HG02759 (cell line): ENCODE data around the gene ST7.
"Not testable (repeated sequence)": the region's sequence is repeated elsewhere in the genome, so short reads cannot be mapped to it uniquely, and the experiment has no call there.

Experiments
- ATAC-seq: cut with Tn5 transposase; IDR thresholded peaks from one replicate; pipeline ENCODE4 v1.9.1; 2021; ENCODE audit warnings: mild to moderate bottlenecking, moderate library complexity; ENCODE audit not compliant: unreplicated experiment

Gene ST7, protein sequence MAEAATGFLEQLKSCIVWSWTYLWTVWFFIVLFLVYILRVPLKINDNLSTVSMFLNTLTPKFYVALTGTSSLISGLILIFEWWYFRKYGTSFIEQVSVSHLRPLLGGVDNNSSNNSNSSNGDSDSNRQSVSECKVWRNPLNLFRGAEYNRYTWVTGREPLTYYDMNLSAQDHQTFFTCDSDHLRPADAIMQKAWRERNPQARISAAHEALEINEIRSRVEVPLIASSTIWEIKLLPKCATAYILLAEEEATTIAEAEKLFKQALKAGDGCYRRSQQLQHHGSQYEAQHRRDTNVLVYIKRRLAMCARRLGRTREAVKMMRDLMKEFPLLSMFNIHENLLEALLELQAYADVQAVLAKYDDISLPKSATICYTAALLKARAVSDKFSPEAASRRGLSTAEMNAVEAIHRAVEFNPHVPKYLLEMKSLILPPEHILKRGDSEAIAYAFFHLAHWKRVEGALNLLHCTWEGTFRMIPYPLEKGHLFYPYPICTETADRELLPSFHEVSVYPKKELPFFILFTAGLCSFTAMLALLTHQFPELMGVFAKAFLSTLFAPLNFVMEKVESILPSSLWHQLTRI

DNA sequence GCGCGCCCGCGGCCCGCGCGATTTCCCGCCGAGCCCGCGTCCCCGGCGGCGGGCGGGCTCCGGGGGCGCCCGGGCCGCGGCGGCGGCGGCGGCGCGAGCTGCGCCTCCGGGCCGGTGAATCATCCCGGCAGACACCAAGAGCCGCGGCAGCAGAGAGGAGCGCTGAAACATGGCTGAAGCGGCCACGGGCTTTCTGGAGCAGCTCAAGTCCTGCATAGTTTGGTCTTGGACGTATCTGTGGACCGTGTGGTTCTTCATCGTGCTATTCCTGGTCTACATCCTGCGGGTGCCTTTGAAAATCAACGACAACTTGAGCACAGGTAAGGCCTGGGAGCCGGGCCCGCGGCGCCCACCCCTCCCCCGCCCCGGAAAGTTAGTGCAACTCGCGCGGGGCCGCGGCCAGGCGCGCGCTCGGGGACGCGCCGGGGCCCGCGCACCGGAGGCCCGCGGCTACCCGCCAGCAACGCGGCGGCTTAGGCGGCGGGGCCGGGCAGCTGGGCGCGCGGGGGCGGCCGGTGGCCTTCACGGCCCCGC lies at the start of gene ST7:
ST7 (plus strand) TSS at position 130 of the 534 bp plus-strand sequence; CDS start at position 170, 40 bp downstream.
- ATAC-seq = peak; percentile 52

DNA sequence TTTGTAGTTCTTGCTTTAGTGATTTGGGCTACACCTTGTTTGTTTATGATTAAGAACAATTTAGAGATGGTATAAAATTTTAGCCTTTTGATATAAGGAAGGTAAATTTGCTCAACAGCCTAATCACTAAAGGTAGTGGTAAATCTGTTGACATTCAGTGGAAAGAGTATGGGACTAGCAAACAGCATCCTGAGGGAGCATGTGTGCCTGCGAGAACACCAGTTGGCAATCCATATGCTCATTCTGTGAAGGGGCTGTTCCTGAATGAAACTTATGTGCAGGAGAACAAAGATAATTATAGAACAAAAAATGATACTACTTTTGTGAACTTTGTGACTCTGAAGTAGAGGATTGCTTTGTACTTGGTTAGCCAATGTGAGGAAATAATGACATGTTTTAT lies 46.9 kb upstream of the ST7 start:
- ATAC-seq = no peak

DNA sequence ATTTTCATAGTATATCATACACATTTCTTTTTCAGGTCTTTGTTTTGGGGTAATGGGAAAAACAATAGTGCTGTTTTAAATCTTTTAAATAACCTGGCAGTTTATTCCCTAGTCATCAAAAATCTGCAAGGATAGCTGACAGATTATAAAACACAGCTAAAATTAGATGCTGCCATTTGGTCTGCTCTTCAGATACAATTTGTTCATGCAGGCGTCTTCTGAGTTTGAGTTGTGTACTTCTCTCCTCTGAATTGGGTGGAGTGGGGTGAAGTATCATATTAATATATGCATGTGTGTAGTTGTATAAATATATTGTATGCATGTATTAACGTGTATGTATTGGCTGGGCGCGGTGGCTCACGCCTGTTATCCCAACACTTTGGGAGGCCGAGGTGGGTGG lies 42.9 kb upstream of the ST7 start:
- ATAC-seq = no peak

DNA sequence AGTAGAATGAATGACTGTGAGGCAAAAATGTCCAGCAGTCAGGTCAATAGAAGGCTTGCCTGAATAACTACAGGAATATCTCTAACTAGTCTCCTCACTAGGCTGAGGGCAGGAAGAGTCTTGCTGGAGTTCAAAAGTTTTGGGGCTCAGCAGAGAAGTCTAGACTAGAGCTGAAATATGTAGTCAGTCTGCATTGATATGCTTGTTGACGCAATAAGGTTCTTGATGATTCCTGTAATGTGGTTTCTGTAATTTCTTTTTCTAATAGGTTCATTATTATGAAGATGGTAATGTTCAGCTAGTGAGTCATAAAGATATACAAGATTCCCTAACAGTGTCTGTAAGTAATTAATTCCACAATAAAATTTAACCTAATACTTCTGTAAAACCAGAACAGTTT lies 41.5 kb upstream of the ST7 start:
- no peak for ATAC-seq

DNA sequence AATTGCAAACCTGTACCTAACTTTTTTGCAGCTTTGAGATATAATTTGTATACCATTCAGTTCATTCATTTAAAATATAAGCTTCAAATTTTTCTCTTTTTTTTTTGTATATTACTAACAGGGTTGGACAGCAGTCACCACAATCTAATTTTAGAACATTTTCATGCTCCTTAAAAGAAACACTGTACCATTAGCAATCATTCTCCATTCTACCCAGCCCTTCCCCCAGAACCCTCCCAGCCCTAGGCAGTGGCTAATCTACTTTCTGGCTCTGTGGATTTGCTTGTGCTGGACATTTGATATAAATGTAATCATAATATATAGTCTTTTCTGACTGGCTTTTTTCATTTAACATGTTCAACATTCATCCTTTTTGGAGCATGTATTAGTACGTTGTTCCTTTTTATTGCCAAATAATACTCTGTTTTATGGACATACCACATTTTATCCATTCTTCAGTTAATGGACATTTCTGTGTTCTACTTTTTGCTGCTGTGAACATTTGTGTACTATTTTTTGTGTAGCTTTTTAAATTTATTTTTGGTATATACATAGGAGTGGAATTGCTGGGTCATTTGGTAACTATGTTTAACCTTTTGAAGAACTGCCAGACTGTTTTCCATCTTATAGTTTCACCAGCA lies 40.9 kb upstream of the ST7 start:
- no peak for ATAC-seq

DNA sequence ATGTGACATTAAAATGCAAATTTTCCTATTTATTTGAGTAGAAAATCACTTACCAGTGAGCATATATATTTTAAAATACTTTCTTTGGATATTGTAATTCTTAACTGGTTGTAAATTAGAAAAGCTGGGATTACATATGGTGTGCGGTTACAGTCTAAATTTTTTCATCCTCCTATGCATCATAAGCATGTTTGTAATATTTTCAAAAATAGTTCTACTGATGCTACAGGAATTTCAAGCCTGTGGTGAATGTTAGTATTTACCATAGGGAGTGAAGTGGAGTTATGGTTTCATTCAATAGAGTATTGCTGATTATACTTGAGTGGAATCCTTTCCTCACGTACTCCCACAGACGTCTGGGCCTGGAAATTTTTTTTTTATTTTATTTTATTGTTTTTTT lies 34.6 kb upstream of the ST7 start:
- ATAC-seq = no peak

DNA sequence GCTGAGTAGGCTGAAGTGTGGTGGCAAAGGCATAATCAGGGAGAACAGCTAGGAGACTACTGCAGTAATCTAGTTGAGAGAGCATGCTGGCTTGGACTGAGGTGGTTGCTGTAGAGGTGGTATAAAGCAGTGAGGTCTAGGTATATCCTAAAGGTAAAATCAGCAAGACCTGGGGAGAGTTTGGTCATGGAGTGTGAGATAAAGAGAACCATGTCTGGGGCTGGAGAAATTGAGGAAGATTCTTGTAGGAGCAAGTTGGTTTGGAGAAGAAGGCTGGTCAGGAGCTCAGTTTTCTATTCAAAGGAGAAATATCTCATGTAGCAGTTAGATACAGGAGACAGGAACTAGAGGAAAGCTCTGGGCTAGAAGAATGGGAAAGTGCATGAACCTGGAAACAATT lies 32.9 kb upstream of the ST7 start:
- no peak for ATAC-seq

DNA sequence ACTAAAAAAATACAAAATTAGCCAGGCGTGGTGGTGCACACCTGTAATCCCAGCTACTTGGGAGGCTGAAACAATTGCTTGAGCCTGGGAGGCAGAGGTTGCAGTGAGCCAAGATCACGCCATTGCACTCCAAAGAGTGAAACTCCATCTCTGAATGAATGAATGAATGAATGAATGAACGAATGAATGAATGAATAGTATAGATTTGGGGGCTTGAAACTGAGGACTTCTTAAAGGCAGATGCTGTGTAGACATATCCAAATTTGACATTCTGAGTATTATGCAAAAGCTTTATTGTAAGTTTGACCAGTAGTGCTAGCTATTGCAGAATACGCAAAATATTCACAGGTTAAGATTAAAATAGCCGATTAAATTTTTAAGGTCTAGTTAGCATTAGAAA lies 30.8 kb upstream of the ST7 start:
- ATAC-seq = no peak

DNA sequence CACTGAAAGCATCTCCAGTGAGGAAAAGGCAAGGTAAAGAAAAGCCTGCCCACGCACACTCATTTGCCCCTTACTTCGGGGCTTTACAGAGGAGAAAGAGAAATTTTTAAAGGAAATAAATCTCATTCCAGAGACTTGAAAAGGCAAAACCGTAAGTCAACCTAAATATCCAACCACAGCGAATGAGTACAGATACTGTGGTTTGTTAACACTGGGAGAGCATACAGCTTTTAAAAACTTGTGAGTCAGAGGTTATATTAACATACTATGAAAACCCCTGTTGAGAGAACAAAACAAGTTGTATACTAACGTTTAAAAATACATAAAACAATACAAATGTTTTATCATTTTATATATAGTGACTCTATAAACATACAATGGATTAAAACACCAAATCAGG lies 28.6 kb upstream of the ST7 start:
- no peak for ATAC-seq

DNA sequence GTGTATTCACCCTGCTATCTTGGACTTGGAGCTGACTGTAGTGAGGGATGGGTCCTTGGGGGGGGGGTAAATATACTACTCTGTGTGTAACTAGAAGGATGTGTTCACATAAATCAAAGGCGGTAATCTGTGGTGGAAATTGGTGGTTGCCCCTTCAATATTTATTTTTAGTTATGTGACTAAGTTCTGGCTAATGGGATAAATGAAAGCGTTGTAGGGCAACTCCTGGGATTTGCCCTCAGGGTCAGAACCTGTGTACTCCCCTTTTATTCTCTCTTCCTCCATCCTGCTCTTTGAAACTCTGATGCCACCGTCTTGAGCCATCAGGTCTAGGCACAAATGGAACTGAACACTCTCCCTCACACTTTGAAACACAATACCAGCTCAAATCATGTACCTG lies 24.3 kb upstream of the ST7 start:
- no peak for ATAC-seq

DNA sequence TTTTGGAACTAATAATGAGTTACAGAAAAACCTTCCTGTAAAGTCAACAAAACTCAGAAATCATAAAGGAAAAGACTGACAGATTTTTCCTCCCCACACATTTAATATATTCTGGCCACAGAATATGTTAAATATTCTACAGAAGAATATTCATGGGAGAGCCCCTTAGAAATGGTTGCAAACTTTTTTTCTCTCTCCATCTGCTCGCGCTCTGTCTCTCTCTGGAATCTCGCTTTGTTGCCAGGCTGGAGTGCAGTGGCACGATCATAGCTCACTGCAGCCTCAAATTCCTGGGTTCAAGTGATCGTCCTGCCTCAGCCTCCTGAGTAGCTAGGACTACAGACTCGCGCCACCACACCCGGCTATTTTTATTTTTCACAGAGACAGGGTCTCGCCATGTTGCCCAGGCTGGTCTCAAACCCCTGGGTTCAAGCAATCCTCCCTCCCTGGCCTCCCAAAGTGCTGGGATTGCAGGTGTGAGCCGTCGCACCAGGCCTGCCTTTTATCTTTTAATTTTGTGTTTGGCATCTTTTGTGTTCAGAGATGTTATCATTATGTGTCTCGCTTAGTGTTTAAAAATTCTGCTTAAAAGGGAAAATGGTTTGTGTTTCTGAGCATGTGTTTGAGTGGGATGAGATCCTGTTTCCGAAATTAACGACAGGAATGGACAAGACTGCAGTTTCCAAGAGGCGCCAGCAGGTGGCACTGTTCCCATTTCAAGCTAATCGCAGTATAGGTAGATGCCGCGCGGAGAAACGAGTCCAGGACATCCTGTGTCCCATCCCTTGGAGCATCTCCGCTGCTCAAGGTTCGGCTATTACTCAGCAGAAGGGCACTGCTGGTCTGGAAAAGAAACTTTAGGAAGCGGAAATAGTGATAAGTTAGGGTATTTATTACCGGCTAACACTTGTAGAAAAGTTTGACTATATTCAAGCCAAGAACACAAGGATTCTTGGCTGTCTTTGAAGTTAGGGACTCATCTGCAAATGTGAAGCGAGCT lies 23.1 kb upstream of the ST7 start:
- peak; percentile 83 for ATAC-seq

DNA sequence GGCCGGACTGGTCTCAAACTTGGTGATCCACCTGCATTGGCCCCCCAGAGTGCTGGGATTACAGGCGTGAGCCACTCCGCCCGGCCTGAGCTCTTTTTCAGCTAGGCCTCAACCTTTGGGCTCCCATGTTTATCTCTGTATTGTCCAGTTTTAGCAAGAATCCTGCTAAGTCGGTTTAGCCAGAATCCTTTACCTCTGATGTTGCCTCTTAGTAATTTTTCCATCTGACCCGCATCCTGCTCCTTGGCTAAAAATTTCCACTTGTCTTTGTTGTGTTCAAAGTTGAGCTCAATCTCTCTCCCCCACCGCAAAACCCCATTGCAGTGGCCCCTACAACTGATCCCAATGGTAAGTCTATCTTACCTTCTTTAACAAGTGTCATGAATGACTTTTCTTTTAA lies 20.7 kb upstream of the ST7 start:
- ATAC-seq = no peak

DNA sequence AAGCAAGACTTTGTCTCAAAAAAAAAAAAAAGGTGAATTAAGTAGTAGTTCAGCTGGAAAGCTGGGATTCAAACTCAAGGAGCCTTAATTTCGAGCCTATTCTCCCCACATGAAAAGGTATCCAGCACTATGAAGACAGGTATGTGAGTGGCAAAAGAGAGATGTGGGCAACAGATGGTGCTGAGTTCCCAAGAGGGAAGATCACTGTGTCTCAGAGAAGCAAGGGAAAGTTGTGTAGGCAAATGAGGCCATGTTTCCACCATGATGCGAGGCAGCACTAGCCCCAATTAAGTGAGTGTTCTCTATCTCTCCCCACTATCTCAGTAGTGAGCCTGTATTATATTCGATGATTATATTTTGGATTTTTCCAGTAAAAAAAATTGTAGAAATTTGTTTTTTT lies 19.8 kb upstream of the ST7 start:
- ATAC-seq = no peak

DNA sequence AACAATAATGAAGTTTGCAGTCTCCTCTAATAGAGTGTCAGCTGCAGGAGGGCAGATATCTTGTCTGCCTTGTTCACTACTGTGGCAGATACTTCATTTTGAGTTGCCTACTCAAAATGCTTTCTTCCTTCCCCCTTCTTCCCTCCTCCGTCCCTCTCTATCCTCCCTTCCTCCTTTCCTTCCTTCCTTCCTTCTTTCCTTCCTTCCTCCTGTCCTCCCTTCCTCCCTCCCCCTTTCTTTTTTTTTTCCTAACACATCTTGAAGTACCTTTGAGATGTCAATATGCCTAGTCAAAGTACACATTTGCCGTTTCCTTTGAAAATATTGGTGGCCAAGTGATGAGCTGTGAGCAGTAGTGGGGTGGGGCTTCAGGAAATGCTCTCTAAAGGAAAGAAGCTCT lies 18.7 kb upstream of the ST7 start:
- no peak for ATAC-seq

DNA sequence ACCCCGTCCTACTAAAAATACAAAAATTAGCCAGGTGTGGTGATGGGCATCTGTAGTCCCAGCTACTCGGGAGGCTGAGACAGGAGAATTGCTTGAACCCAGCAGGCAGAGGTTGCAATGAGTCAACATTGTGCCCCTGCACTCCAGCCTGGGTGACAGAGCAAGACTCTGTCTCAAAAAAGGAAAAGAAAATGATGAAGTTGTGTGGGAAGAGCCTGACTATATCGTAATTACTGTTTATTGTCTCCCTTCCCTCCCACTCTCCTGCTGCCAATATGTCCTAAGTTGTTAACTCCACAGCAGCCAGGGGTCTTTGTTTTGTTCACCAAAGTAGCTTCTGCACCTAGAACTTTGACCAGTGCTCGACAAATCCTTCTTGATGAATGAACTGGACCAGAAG lies 16.5 kb upstream of the ST7 start:
- ATAC-seq = not testable (repeated sequence)

DNA sequence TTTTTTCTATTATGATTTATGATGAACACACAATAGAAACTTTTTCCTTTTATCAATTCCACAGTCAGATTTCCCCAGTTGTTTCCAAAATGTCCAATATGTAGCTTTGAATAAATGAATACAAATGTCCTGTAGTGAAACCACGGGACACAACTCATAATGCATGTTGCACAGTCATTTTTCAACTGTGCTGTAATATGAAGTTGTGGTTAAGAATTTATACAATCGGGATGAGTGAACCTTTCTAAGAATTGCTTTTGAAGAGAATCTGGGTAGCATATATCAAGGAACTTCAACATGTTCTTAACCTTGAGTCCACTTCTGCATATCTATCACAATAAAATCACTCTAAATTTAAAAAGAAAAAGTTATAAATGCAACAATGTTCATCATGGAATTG lies 14.6 kb upstream of the ST7 start:
- no peak for ATAC-seq

DNA sequence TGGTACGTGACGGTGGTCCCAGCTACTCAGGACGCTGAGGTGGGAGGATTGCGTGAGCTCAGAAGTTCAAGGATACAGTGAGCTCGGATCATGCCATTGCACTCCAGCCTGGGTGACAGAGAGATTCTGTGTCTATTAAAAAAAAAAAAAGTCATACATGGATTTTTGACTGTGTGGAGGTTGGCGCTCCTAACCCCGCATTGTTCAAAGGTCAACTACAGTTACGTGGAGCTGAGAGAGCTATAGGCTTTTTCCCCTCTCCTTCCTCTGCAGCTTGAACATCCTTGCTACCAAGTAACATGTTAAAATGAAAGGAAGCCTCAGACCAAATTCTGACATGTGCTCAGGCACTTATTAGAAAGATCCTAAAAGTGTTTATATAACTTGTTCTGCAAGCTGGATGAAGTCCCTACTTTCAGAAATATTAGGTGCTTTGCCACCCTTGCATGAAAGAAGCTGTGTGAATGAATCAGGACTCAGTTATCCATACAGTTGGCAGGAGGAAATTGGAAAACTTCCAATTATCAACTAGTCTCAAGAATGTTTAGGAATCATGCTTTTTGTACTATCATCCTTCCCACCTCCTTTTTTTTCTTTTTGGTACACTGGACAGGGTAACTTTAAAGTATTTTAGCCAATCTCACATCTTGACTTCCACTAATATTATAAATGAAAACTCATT lies 12.5 kb upstream of the ST7 start:
- no peak for ATAC-seq

DNA sequence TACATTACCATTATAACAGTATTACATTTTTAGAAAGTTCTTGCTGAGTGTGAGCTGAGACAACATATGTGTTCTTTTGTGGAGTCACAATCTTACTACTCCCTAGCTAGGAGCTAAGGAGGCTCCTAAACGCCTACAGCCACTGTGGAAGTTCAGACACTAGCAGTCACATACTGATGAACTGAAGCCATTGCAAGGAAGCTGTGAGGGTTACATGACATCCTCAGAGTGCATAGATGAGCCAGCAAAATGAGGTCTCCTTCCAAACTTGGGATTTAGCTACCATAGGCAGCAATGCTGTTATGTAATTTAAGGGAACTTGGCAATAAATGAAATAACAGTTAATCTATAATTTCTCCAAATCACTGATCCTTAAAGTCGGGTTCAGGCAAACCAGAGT lies 10.8 kb upstream of the ST7 start:
- no peak for ATAC-seq

DNA sequence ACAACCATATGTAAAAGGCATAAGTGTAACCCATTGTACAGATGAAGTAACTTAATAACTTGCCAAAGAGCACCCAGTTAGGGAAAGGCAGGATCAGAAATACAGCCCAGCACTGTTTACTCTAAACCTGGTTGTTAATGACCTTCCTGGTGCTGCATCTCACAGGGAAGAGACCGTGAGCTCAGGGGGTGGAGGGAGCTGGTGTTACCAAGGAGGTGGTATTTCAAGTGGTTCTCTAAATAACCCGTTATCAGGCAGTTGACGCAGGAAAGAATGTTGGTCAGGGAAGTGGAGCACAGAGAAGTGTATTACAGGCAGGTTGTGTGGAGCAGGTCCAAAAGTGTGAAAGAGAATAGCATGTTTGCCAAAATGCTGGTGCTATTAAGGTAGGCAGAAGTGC lies 4.4 kb upstream of the ST7 start:
- ATAC-seq = no peak
